ENCODE measurements around the gene RUFY3.

The RUFY3 gene

GRCh38 chr4:70842761-70843435 lies 121.1 kb downstream of the RUFY3 start:
- DNase-seq: no peak

GRCh38 chr4:70844180-70844579 lies 122.4 kb downstream of the RUFY3 start:
- no peak for DNase-seq

- no peak for DNase-seq
Measured at GRCh38 chr4:70849291-70849690, 127.5 kb downstream of the RUFY3 start.

GRCh38 chr4:70855464-70855863 lies 133.7 kb downstream of the RUFY3 start:
- DNase-seq: no peak

All from NCI-H2227 treated with DMSO at 0.1 percent for 48 hours (cell line).